ENCODE measurements around the gene MSH3. TPM values are rescaled to one million over a fixed set of nuclear protein-coding genes. Genes with fewer than 3 reads are reported as not detected.

Gene MSH3
- total and polyA plus RNA-seq, 2 of the 8 experiments (the other 6 are each of a cell fraction or from before 2014, with no cell fraction given) = 3.6 to 22.6 TPM

DNA sequence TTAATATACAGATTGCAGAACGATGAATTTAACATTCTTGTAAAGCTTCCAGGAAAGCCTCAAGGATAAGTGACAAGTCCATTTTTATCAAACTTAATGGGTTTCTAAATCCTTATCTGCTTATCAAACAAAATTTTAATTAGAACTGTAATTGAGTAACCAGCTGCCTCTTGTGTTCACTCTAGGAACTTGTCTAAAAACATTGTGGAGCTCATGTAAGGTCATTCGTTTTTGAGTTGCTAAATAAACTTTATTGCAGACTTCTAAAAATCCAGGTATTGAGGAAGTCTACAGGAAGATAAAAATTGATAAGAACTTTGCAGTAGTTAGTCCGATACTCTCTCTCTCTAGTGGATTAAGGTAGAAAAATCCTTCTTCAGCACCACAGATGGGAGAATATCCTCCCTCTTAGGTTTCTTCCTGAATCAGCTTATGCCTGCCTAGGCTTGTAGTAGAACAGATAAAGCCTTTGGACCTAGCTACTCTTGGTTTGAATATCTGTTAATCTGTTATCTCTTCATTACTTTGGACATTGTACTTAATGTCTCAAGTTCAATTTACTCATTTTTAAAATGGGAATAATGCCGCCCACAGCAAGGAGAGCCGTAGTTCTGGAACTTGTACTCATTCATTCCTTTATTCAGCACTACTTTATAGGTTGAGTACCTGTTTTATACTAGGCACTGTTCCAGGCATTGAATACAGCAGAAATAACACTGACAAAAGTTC is 60.3 kb downstream of the MSH3 start:
- no peak overlapping the region for H3K27ac ChIP-seq (ENCODE audit: low read depth, low read length)
- H3K79me2 ChIP-seq (ENCODE audit: control insufficient read depth in 1 of 2, insufficient read depth in 2 of 2, low read length in 2 of 2) = no peaks in the 10 kb centered on the region
- no peak overlapping the region for H2AFZ ChIP-seq (ENCODE audit: low read length)
- no peaks in the 10 kb centered on the region for H3K27me3 ChIP-seq (replicated peaks in 1 of 4; ENCODE audit: control insufficient read depth in 3 of 4, extremely low read depth in 1 of 4, insufficient read depth in 3 of 4, low read length in 3 of 4)
- H3K36me3 ChIP-seq (ENCODE audit: control insufficient read depth in 2 of 4, insufficient read depth in 4 of 4, low read length in 3 of 4) = peaks cover 0 to 2% (median under 1%) of the 10 kb centered on the region in 4 experiments; a peak in 3 of 8 replicates
- H2BK5ac ChIP-seq (ENCODE audit: low read depth, low read length) = no peak overlapping the region
- no peak overlapping the region for H4K5ac ChIP-seq (ENCODE audit: insufficient read length, low read depth, low read length)
- ChIA-PET POLR2A (ENCODE audit: partially characterized antibody) (interaction anchor here (0.6 kb wide), 1 partner anchor 10 kb away, joined by 3 read pairs; no protein-coding TSS in a partner anchor), CTCF (ENCODE audit: partially characterized antibody) (interaction anchor here (0.5 to 1.9 kb wide), 4 partner anchors 27 to 339 kb away, joined by 3 to 9 read pairs (median 3); no protein-coding TSS in a partner anchor)
- H3K14ac ChIP-seq (ENCODE audit: insufficient read length) = no peak overlapping the region
- TF ChIP-seq HDAC2 (IDR thresholded peaks at IDR 0.05; ENCODE audit: borderline replicate concordance in 1 of 2, low read depth in 2 of 2, low read length in 2 of 2) (no peak), BRCA1 (IDR thresholded peaks at IDR 0.05; ENCODE audit: low read depth, low read length) (no peak), POU5F1 (IDR thresholded peaks at IDR 0.05; ENCODE audit: low read depth, low read length) (no peak), ZNF274 (IDR thresholded peaks at IDR 0.05; ENCODE audit: borderline replicate concordance, extremely low read depth, low read length) (no peak), SP2 (IDR thresholded peaks at IDR 0.05; ENCODE audit: low read length) (no peak), CTBP2 (IDR thresholded peaks at IDR 0.05; ENCODE audit: borderline replicate concordance, insufficient read depth, insufficient read length, low read length) (no peak), SIX5 (IDR thresholded peaks at IDR 0.05; ENCODE audit: low read depth, low read length) (no peak), TBP (IDR thresholded peaks at IDR 0.05; ENCODE audit: low read depth, low read length) (no peak), SRF (IDR thresholded peaks at IDR 0.05; ENCODE audit: low read depth, low read length) (no peak), RXRA (IDR thresholded peaks at IDR 0.05; ENCODE audit: insufficient read depth, low read depth, low read length) (no peak), BACH1 (IDR thresholded peaks at IDR 0.05; ENCODE audit: low read length) (no peak), POLR2A (IDR thresholded peaks at IDR 0.05; ENCODE audit: control extremely low read depth in 1 of 2, low read depth in 2 of 2, low read length in 2 of 2) (no peak)
- peaks cover 0 to 4% (median 0%) of the 10 kb centered on the region in 4 experiments; a peak in 1 of 7 replicates for H3K4me1 ChIP-seq (replicated peaks in 1 of 4; ENCODE audit: control insufficient read depth in 3 of 4, insufficient read depth in 4 of 4, low read length in 3 of 4)
- DNase-seq (ENCODE audit: low read depth in 1 of 2, low spot score in 2 of 2) = no peak
- H2BK15ac ChIP-seq (ENCODE audit: low read length) = no peak overlapping the region
- FAIRE-seq = no peak
- H3K4me3 ChIP-seq (ENCODE audit: extremely low read depth in 1 of 4, insufficient read depth in 2 of 4, low read depth in 3 of 4, low read length in 4 of 4) = no peak overlapping the region
- no peak overlapping the region for H3K56ac ChIP-seq (replicated peaks; ENCODE audit: insufficient read length, low read depth, low read length)
- H2BK120ac ChIP-seq (replicated peaks; ENCODE audit: low read depth, low read length) = no peak overlapping the region
- H3K9ac ChIP-seq (replicated peaks in 1 of 4; ENCODE audit: extremely low read depth in 1 of 4, low read depth in 3 of 4, low read length in 3 of 4) = no peak overlapping the region
- no peak overlapping the region for H4K91ac ChIP-seq (replicated peaks; ENCODE audit: insufficient read length, low read length)
- no peaks in the 10 kb centered on the region for H3K79me1 ChIP-seq (ENCODE audit: low read depth, low read length)
- H4K20me1 ChIP-seq (replicated peaks in 1 of 2; ENCODE audit: control insufficient read depth in 1 of 2, insufficient read depth in 2 of 2, low read length in 2 of 2) = no peaks in the 10 kb centered on the region
- H2BK20ac ChIP-seq (ENCODE audit: low read length) = no peak overlapping the region
- H3K4me2 ChIP-seq (ENCODE audit: insufficient read depth in 1 of 2, low read depth in 2 of 2, low read length in 2 of 2) = no peak overlapping the region
- no peaks in the 10 kb centered on the region for H3K23me2 ChIP-seq (ENCODE audit: low read depth, low read length)
- no peak overlapping the region for H3K4ac ChIP-seq (replicated peaks; ENCODE audit: insufficient read length, low read depth, low read length)
- H3K18ac ChIP-seq (ENCODE audit: extremely low read depth, low read length) = no peak overlapping the region
- H2AK5ac ChIP-seq (ENCODE audit: low read depth, low read length) = no peak overlapping the region
- H3K9me3 ChIP-seq (ENCODE audit: insufficient read depth in 2 of 2, low read depth in 1 of 2, low read length in 1 of 2) = 0 out of 4 replicates have a peak, but pooled peaks cover 0 to under 1% of the 10 kb centered on the region in 2 experiments
- no peak overlapping the region for H4K8ac ChIP-seq (ENCODE audit: extremely low read depth, insufficient read depth, low read length)
- WGBS, 2 experiments (ENCODE audit: extremely low coverage in 1 of 2, insufficient coverage in 1 of 2, insufficient read length in 1 of 2, insufficient replicate concordance in 2 of 2, low coverage in 1 of 2, low lambda C conversion rate in 2 of 2, missing lambda C conversion rate in 1 of 2) = 88% methylated on average over 5 of the region's 5 CpGs; no CpG with 5 or more reads in 1 of the 2 experiments
- no peak overlapping the region for H3K23ac ChIP-seq (ENCODE audit: insufficient read length)
- no peak overlapping the region for H2BK12ac ChIP-seq (ENCODE audit: low read depth, low read length)

Measured in H1 (cell line).